ENCODE measurements around the gene HPN. TPM values are rescaled to one million over a fixed set of nuclear protein-coding genes. Genes with fewer than 3 reads are reported as not detected.

HPN gene
- total RNA-seq, 1 donor from 2014 or later, result 36.4 TPM

GRCh38 chr19:35008891-35009341 lies 32.6 kb upstream of the HPN start:
- Histone ChIP-seq H3K27me3 (no peaks in the 10 kb centered on the region), H3K27ac (peak overlapping the region; percentile 85), H3K4me1 (peaks cover 71% of the 10 kb centered on the region), H3K9me3 (no peaks in the 10 kb centered on the region), H3K4me3 (no peak overlapping the region), H3K36me3 (peaks cover 45% of the 10 kb centered on the region)
- ATAC-seq (no peak), DNase-seq (no peak)
- TF ChIP-seq CTCF (IDR thresholded peaks at IDR 0.05), result no peak
- intact Hi-C loops (cut with DNase I), result no loop called here

- no peaks in the 10 kb centered on the region for H3K27me3 ChIP-seq
- ATAC-seq, result no peak
- peaks cover 52% of the 10 kb centered on the region for H3K36me3 ChIP-seq
- H3K4me3 ChIP-seq, result no peak overlapping the region
- intact Hi-C loops (cut with DNase I), result loop anchor here (5.0 kb wide), 1 partner anchor 37 kb away; no protein-coding TSS in a partner anchor
- H3K27ac ChIP-seq, result peak overlapping the region; percentile 66
- H3K4me1 ChIP-seq, result peaks cover 71% of the 10 kb centered on the region
- no peak for TF ChIP-seq CTCF (IDR thresholded peaks at IDR 0.05)
- no peak for DNase-seq
- H3K9me3 ChIP-seq, result no peaks in the 10 kb centered on the region
Observed at GRCh38 chr19:35009424-35010415, 31.8 kb upstream of the HPN start.

GRCh38 chr19:35011091-35011689 lies 30.3 kb upstream of the HPN start:
- Histone ChIP-seq H3K27me3 (no peaks in the 10 kb centered on the region), H3K27ac (peak overlapping the region; percentile 36), H3K9me3 (no peaks in the 10 kb centered on the region), H3K4me1 (peaks cover 61% of the 10 kb centered on the region), H3K4me3 (no peak overlapping the region), H3K36me3 (peaks cover 57% of the 10 kb centered on the region)
- no peak for TF ChIP-seq CTCF (IDR thresholded peaks at IDR 0.05)
- DNase-seq, result no peak
- ATAC-seq, result no peak
- intact Hi-C loops (cut with DNase I), result loop anchor here (5.0 kb wide), 1 partner anchor 39 kb away; no protein-coding TSS in a partner anchor

- peaks cover 65% of the 10 kb centered on the region for H3K36me3 ChIP-seq
- no peak for ATAC-seq
- intact Hi-C loops (cut with DNase I), result loop anchor here (5.0 kb wide), 1 partner anchor 40 kb away; no protein-coding TSS in a partner anchor
Observed at GRCh38 chr19:35011737-35012682, 29.5 kb upstream of the HPN start.

More at GRCh38 chr19:35011737-35012682, 29.5 kb upstream of the HPN start:
- no peak for DNase-seq
- TF ChIP-seq CTCF (IDR thresholded peaks at IDR 0.05), result no peak
- Histone ChIP-seq H3K4me3 (no peak overlapping the region), H3K9me3 (no peaks in the 10 kb centered on the region), H3K27ac (peak overlapping the region; percentile 36), H3K4me1 (peaks cover 54% of the 10 kb centered on the region), H3K27me3 (no peaks in the 10 kb centered on the region)
